Effector memory CD8-positive, alpha-beta T cell (primary cell): Measurements from ENCODE around the gene CCDC127.

Experiments
- ATAC-seq: fragments of 150-1000 bp; cut with Tn5 transposase; replicated peaks from 2 replicates; pipeline ENCODE4 v1.10.0; 2021; ENCODE audit warnings: mild to moderate bottlenecking, moderate library complexity
- DNase-seq, 3 experiments: peaks; one replicate each; pipeline ENCODE4 v3.0.0; 2021
- H3K27ac Mint-ChIP-seq, 2 donors: one replicate each; pipeline ENCODE4 v1.8.0; 2022; ENCODE audit warnings: mild to moderate bottlenecking in 2 of 2, mixed read lengths in 2 of 2, moderate library complexity in 2 of 2
- H3K27me3 Mint-ChIP-seq, 2 donors: one replicate each; pipeline ENCODE4 v1.8.0; 2022; ENCODE audit warnings: mixed read lengths in 2 of 2
- H3K36me3 Mint-ChIP-seq: one replicate; pipeline ENCODE4 v1.8.0; 2022; ENCODE audit warnings: mild to moderate bottlenecking, moderate library complexity, mixed read lengths; ENCODE audit not compliant: insufficient read depth
- H3K4me1 Mint-ChIP-seq, 2 donors: one replicate each; pipeline ENCODE4 v1.8.0; 2022; ENCODE audit warnings: low read depth in 2 of 2, mixed read lengths in 2 of 2
- H3K4me3 Mint-ChIP-seq, 2 donors: one replicate each; pipeline ENCODE4 v1.8.0; 2022; ENCODE audit warnings: mild to moderate bottlenecking in 2 of 2, mixed read lengths in 2 of 2, moderate library complexity in 2 of 2
- H3K9me3 Mint-ChIP-seq, 2 donors: one replicate each; pipeline ENCODE4 v1.8.0; 2022; ENCODE audit warnings: mixed read lengths in 2 of 2

CCDC127 gene

GRCh38 chr5:187617-188451 is 30.1 kb downstream of the CCDC127 start:
- H3K4me3 Mint-ChIP-seq, result no peak overlapping the region
- H3K27ac Mint-ChIP-seq, result peak overlapping the region in 1 of 2 donors; percentile 65
- peaks cover 16 to 31% of the 10 kb centered on the region in 2 donors for H3K27me3 Mint-ChIP-seq

GRCh38 chr5:187042-187431 is 30.9 kb downstream of the CCDC127 start:
- H3K4me1 Mint-ChIP-seq, result peaks cover 5 to 11% of the 10 kb centered on the region in 2 donors
- H3K27me3 Mint-ChIP-seq, result peaks cover 15 to 31% of the 10 kb centered on the region in 2 donors
- no peak overlapping the region for H3K27ac Mint-ChIP-seq
- H3K9me3 Mint-ChIP-seq, result no peaks in the 10 kb centered on the region
- DNase-seq, result no peak
- no peak for ATAC-seq
- H3K36me3 Mint-ChIP-seq, result peaks cover 3% of the 10 kb centered on the region
- H3K4me3 Mint-ChIP-seq, result no peak overlapping the region

More at GRCh38 chr5:187617-188451, 30.1 kb downstream of the CCDC127 start:
- DNase-seq, result no peak
- Mint-ChIP-seq H3K36me3 (peaks cover 3% of the 10 kb centered on the region), H3K4me1 (peaks cover 5 to 11% of the 10 kb centered on the region in 2 donors), H3K9me3 (no peaks in the 10 kb centered on the region)
- no peak for ATAC-seq

- H3K36me3 Mint-ChIP-seq, result peaks cover 3% of the 10 kb centered on the region
- H3K27me3 Mint-ChIP-seq, result peaks cover 16 to 35% of the 10 kb centered on the region in 2 donors
Measured at GRCh38 chr5:186091-187041, 31.6 kb downstream of the CCDC127 start.

GRCh38 chr5:185095-186070 is 32.6 kb downstream of the CCDC127 start:
- no peak overlapping the region for H3K27ac Mint-ChIP-seq
- H3K9me3 Mint-ChIP-seq, result no peaks in the 10 kb centered on the region
- DNase-seq, result no peak
- ATAC-seq, result no peak
- H3K4me1 Mint-ChIP-seq, result peaks cover 5 to 11% of the 10 kb centered on the region in 2 donors
- H3K4me3 Mint-ChIP-seq, result no peak overlapping the region
- peaks cover 3% of the 10 kb centered on the region for H3K36me3 Mint-ChIP-seq
- H3K27me3 Mint-ChIP-seq, result peaks cover 22 to 34% of the 10 kb centered on the region in 2 donors

More at GRCh38 chr5:186091-187041, 31.6 kb downstream of the CCDC127 start:
- ATAC-seq (no peak), DNase-seq (no peak)
- Mint-ChIP-seq H3K9me3 (no peaks in the 10 kb centered on the region), H3K27ac (no peak overlapping the region), H3K4me1 (peaks cover 5 to 11% of the 10 kb centered on the region in 2 donors), H3K4me3 (no peak overlapping the region)

GRCh38 chr5:184471-184870 is 33.5 kb downstream of the CCDC127 start:
- DNase-seq, result no peak
- no peaks in the 10 kb centered on the region for H3K9me3 Mint-ChIP-seq
- peaks cover 23 to 42% of the 10 kb centered on the region in 2 donors for H3K27me3 Mint-ChIP-seq
- peaks cover 3% of the 10 kb centered on the region for H3K36me3 Mint-ChIP-seq
- H3K4me3 Mint-ChIP-seq, result no peak overlapping the region
- ATAC-seq, result no peak
- no peak overlapping the region for H3K27ac Mint-ChIP-seq
- H3K4me1 Mint-ChIP-seq, result peaks cover 5 to 7% of the 10 kb centered on the region in 2 donors

GRCh38 chr5:182126-182525 is 35.8 kb downstream of the CCDC127 start:
- Mint-ChIP-seq H3K4me1 (no peaks in the 10 kb centered on the region), H3K27ac (no peak overlapping the region), H3K9me3 (no peaks in the 10 kb centered on the region), H3K27me3 (peaks cover 33 to 39% of the 10 kb centered on the region in 2 donors), H3K36me3 (no peaks in the 10 kb centered on the region), H3K4me3 (no peak overlapping the region)
- DNase-seq (no peak), ATAC-seq (no peak)

- Mint-ChIP-seq H3K4me3 (no peak overlapping the region), H3K27ac (no peak overlapping the region), H3K4me1 (no peaks in the 10 kb centered on the region), H3K9me3 (no peaks in the 10 kb centered on the region), H3K36me3 (no peaks in the 10 kb centered on the region), H3K27me3 (peaks cover 35 to 39% of the 10 kb centered on the region in 2 donors)
- DNase-seq, result no peak
- ATAC-seq, result no peak
Measured at GRCh38 chr5:181566-181965, 36.4 kb downstream of the CCDC127 start.

- ATAC-seq, result no peak
- H3K4me1 Mint-ChIP-seq, result no peaks in the 10 kb centered on the region
- no peaks in the 10 kb centered on the region for H3K36me3 Mint-ChIP-seq
- H3K27me3 Mint-ChIP-seq, result peaks cover 35 to 39% of the 10 kb centered on the region in 2 donors
- DNase-seq, result no peak
- no peak overlapping the region for H3K4me3 Mint-ChIP-seq
- H3K9me3 Mint-ChIP-seq, result no peaks in the 10 kb centered on the region
- H3K27ac Mint-ChIP-seq, result no peak overlapping the region
Measured at GRCh38 chr5:181160-181559, 36.8 kb downstream of the CCDC127 start.

GRCh38 chr5:180286-180918 is 37.6 kb downstream of the CCDC127 start:
- ATAC-seq (no peak), DNase-seq (no peak)
- no peaks in the 10 kb centered on the region for H3K4me1 Mint-ChIP-seq
- H3K27me3 Mint-ChIP-seq, result peaks cover 35 to 42% of the 10 kb centered on the region in 2 donors
- no peak overlapping the region for H3K4me3 Mint-ChIP-seq
- no peaks in the 10 kb centered on the region for H3K36me3 Mint-ChIP-seq
- no peak overlapping the region for H3K27ac Mint-ChIP-seq
- no peaks in the 10 kb centered on the region for H3K9me3 Mint-ChIP-seq

- DNase-seq (no peak), ATAC-seq (no peak)
- no peaks in the 10 kb centered on the region for H3K4me1 Mint-ChIP-seq
- H3K27ac Mint-ChIP-seq, result no peak overlapping the region
- H3K36me3 Mint-ChIP-seq, result no peaks in the 10 kb centered on the region
- no peaks in the 10 kb centered on the region for H3K9me3 Mint-ChIP-seq
- H3K27me3 Mint-ChIP-seq, result peaks cover 35 to 52% of the 10 kb centered on the region in 2 donors
- no peak overlapping the region for H3K4me3 Mint-ChIP-seq
Measured at GRCh38 chr5:179401-179800, 38.6 kb downstream of the CCDC127 start.

GRCh38 chr5:178110-178509 is 39.8 kb downstream of the CCDC127 start:
- no peak for DNase-seq
- no peak for ATAC-seq
- peaks cover 0 to 2% of the 10 kb centered on the region in 2 donors for H3K4me1 Mint-ChIP-seq
- H3K27me3 Mint-ChIP-seq, result peaks cover 41 to 65% of the 10 kb centered on the region in 2 donors
- H3K4me3 Mint-ChIP-seq, result no peak overlapping the region
- H3K9me3 Mint-ChIP-seq, result no peaks in the 10 kb centered on the region
- no peaks in the 10 kb centered on the region for H3K36me3 Mint-ChIP-seq
- no peak overlapping the region for H3K27ac Mint-ChIP-seq

GRCh38 chr5:176296-176823 is 41.6 kb downstream of the CCDC127 start:
- Mint-ChIP-seq H3K4me1 (peaks cover 0 to 2% of the 10 kb centered on the region in 2 donors), H3K27me3 (peaks cover 41 to 61% of the 10 kb centered on the region in 2 donors), H3K36me3 (no peaks in the 10 kb centered on the region), H3K4me3 (no peak overlapping the region), H3K27ac (no peak overlapping the region), H3K9me3 (no peaks in the 10 kb centered on the region)
- DNase-seq, result no peak
- no peak for ATAC-seq
